IgD-negative memory B cell (primary cell): ENCODE results near the gene MASP2. TPM values are rescaled to one million over a fixed set of nuclear protein-coding genes. Genes with fewer than 3 reads are reported as not detected.

ENCODE experiments used
- polyA plus RNA-seq: library from polyadenylated mRNA; unstranded; fragments of 300-500 nt; fragmentation: Illumina TruSeq; gene quantifications from one replicate; pipeline ENCODE4 v1.2.3, GENCODE V29; 2021

Gene MASP2
- polyA plus RNA-seq, 1 donor from 2014 or later: not detected

Other genes starting within 250 kb of the MASP2 start
- 59.2 TPM for gene TARDBP, start 34.6 kb downstream of the MASP2 start, polyA plus RNA-seq
- 93.4 TPM for gene SRM, start 12.8 kb upstream of the MASP2 start, polyA plus RNA-seq
- gene EXOSC10, start 52.6 kb upstream of the MASP2 start, polyA plus RNA-seq: 42.2 TPM
- gene ANGPTL7, start 142.1 kb upstream of the MASP2 start, polyA plus RNA-seq: not detected
- gene MTOR, start 215.3 kb upstream of the MASP2 start, polyA plus RNA-seq: 6.9 TPM
- 47.1 TPM for gene UBIAD1, start 226.0 kb upstream of the MASP2 start, polyA plus RNA-seq